T-cell (primary cell): Measurements from ENCODE around the gene ABCA1. TPM values are rescaled to one million over a fixed set of nuclear protein-coding genes. Genes with fewer than 3 reads are reported as not detected.
"Not testable (repeated sequence)": the region's sequence is repeated elsewhere in the genome, so short reads cannot be mapped to it uniquely, and the experiment has no call there.

Experiments used
- ATAC-seq, 4 experiments: fragments of 200-7000 bp in 3 of 4; fragments of 150-1000 bp in 1 of 4; cut with Tn5 transposase; replicated peaks in 1 of 4; 1 replicate in 3 of 4; 2 replicates in 1 of 4; pipeline ENCODE4 v1.10.0; 2021; ENCODE audit warnings: moderate library complexity in 3 of 4, mild to moderate bottlenecking in 2 of 4, moderate number of reproducible peaks in 1 of 4
- CTCF ChIA-PET, 2 donors: fragments of 300-600 bp; sonication (Branson Sonifier 250); formaldehyde crosslinking; loops; one replicate each; lab custom pipeline; 2022; ENCODE audit warnings: antibody characterized with exemption in 2 of 2; lab: Charles Lee
- POLR2A ChIA-PET, 2 donors: fragments of 300-600 bp; sonication (Branson Sonifier 250); formaldehyde crosslinking; loops; one replicate each; lab custom pipeline; 2022; ENCODE audit warnings: antibody characterized with exemption in 2 of 2; lab: Charles Lee
- DNase-seq, 35 experiments: peaks; one replicate each; pipeline versions ENCODE4 v3.0.0 to v3.0.0-alpha.2; 2013 to 2023
- H3K27ac ChIP-seq: one replicate; pipeline ENCODE4 v1.5.1; 2013; ENCODE audit warnings: low read length
- H3K27me3 ChIP-seq, 2 experiments: replicated peaks in 1 of 2; 1 replicate in 1 of 2; 2 replicates in 1 of 2; pipeline versions ENCODE4 v1.6.1 to v1.7.0; 2013; ENCODE audit warnings: low read length in 1 of 2, mixed read lengths in 1 of 2; ENCODE audit not compliant: control insufficient read depth in 2 of 2, insufficient read depth in 2 of 2; ENCODE audit errors: extremely low read depth in 1 of 2
- H3K36me3 ChIP-seq, 2 donors: 1 replicate in 1 of 2; 2 replicates in 1 of 2; pipeline versions ENCODE4 v1.6.1 to v1.7.0; 2013; ENCODE audit warnings: low read length in 1 of 2; ENCODE audit not compliant: control insufficient read depth in 2 of 2, insufficient read depth in 1 of 2; ENCODE audit errors: extremely low read depth in 1 of 2
- H3K4me1 ChIP-seq, 2 experiments: 1 replicate in 1 of 2; 2 replicates in 1 of 2; pipeline versions ENCODE4 v1.6.1 to v1.7.0; 2013; ENCODE audit warnings: low read length in 2 of 2, mixed read lengths in 1 of 2; ENCODE audit not compliant: insufficient read depth in 2 of 2, control insufficient read depth in 1 of 2; ENCODE audit errors: extremely low read depth in 1 of 2
- H3K4me3 ChIP-seq, 2 donors: 1 replicate in 1 of 2; 2 replicates in 1 of 2; pipeline versions ENCODE4 v1.5.1 to v1.7.0; 2013; ENCODE audit warnings: mild to moderate bottlenecking in 2 of 2, low read length in 1 of 2, moderate library complexity in 1 of 2; ENCODE audit not compliant: control insufficient read depth in 1 of 2; ENCODE audit errors: extremely low read depth in 1 of 2
- H3K9me3 ChIP-seq: 2 replicates; pipeline ENCODE4 v1.7.0; 2013
- H3K27ac Mint-ChIP-seq, 2 donors: one replicate each; pipeline ENCODE4 v1.8.0; 2020 to 2021; ENCODE audit warnings: mild to moderate bottlenecking in 2 of 2, mixed read lengths in 2 of 2
- H3K27me3 Mint-ChIP-seq, 2 donors: one replicate each; pipeline ENCODE4 v1.8.0; 2021 to 2022; ENCODE audit warnings: mixed read lengths in 2 of 2
- H3K36me3 Mint-ChIP-seq: one replicate; pipeline ENCODE4 v1.8.0; 2021; ENCODE audit warnings: mixed read lengths
- H3K4me1 Mint-ChIP-seq, 3 donors: one replicate each; pipeline ENCODE4 v1.8.0; 2020 to 2022; ENCODE audit warnings: mixed read lengths in 3 of 3, mild to moderate bottlenecking in 1 of 3
- H3K4me3 Mint-ChIP-seq, 3 donors: one replicate each; pipeline ENCODE4 v1.8.0; 2020 to 2022; ENCODE audit warnings: mild to moderate bottlenecking in 3 of 3, mixed read lengths in 3 of 3, moderate library complexity in 3 of 3
- H3K9me3 Mint-ChIP-seq, 3 donors: one replicate each; pipeline ENCODE4 v1.8.0; 2020 to 2022; ENCODE audit warnings: mixed read lengths in 3 of 3
- WGBS: methylation state at CpG from one replicate; pipeline ENCODE4 v1.1.5; 2013; ENCODE audit warnings: missing lambda C conversion rate; ENCODE audit not compliant: insufficient coverage; 5-methylcytosine and 5-hydroxymethylcytosine counted together
- total RNA-seq, 35 experiments: library from RNA in 6 of 35; stranded (reverse) in 6 of 35; fragments of 120-200 nt in 1 of 35; gene quantifications; one replicate each; pipeline versions ENCODE4 v1.2.1 to v1.2.4 and lab custom pipeline; 2013 to 2026

ABCA1 gene
- total RNA-seq, 5 donors from 2014 or later (not counting 1 experiment from before 2014, with no cell fraction given), result 0.41 to 4.7 (median 0.62) TPM

DNA sequence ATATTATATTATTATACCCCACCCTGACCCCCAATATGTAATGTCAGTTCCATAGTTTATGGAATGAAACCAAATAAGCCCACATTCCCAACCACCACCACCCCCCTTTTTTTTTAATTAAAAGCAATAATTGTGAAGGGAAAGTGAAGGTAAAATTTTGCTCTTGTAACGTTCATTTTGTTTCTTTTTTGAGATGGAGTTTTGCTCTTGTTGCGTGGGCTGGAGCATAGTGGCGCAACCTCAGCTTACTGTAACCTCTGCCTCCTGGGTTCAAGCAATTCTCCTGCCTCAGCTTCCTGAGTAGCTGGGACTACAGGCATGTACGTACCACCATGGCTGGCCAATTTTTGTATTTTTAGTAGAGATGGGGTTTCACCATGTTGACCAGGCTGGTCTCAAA, 30.1 kb upstream of the ABCA1 start:
- H3K9me3 ChIP-seq, H3K27me3 ChIP-seq, DNase-seq, H3K4me3 ChIP-seq, H3K9me3 Mint-ChIP-seq, H3K27ac ChIP-seq, POLR2A ChIA-PET, H3K27ac Mint-ChIP-seq, H3K27me3 Mint-ChIP-seq, ATAC-seq, H3K36me3 ChIP-seq, CTCF ChIA-PET, H3K36me3 Mint-ChIP-seq, H3K4me3 Mint-ChIP-seq: not testable (repeated sequence)
- H3K4me1 Mint-ChIP-seq, result peaks cover 24 to 28% (median 26%) of the 10 kb centered on the region in 3 donors
- 54% methylated on average over 2 of the region's 4 CpGs for WGBS
- H3K4me1 ChIP-seq, result peaks cover 5 to 10% of the 10 kb centered on the region in 2 experiments

GRCh38 chr9:104951487-104951886, 23.5 kb upstream of the ABCA1 start:
- ATAC-seq, result no peak
- no peaks in the 10 kb centered on the region for H3K4me1 Mint-ChIP-seq
- H3K9me3 Mint-ChIP-seq, result no peaks in the 10 kb centered on the region
- Histone ChIP-seq H3K4me3 (no peak overlapping the region), H3K27ac (no peak overlapping the region), H3K9me3 (no peaks in the 10 kb centered on the region), H3K36me3 (no peaks in the 10 kb centered on the region), H3K4me1 (no peaks in the 10 kb centered on the region), H3K27me3 (peaks cover 0 to 2% of the 10 kb centered on the region in 2 experiments)
- ChIA-PET POLR2A (interaction anchor here in 1 of 2 donors (0.6 kb wide), 1 partner anchor 302 kb away, joined by 5 read pairs; no protein-coding TSS in a partner anchor), CTCF (no interaction called here)
- no peaks in the 10 kb centered on the region for H3K36me3 Mint-ChIP-seq
- H3K27me3 Mint-ChIP-seq, result no peaks in the 10 kb centered on the region
- H3K4me3 Mint-ChIP-seq, result no peak overlapping the region
- 95% methylated on average over 3 of the region's 4 CpGs for WGBS
- DNase-seq, result no peak
- no peak overlapping the region for H3K27ac Mint-ChIP-seq

GRCh38 chr9:104950838-104951237, 22.9 kb upstream of the ABCA1 start:
- Histone ChIP-seq H3K36me3 (no peaks in the 10 kb centered on the region), H3K27ac (no peak overlapping the region), H3K27me3 (peaks cover 0 to 2% of the 10 kb centered on the region in 2 experiments), H3K4me1 (no peaks in the 10 kb centered on the region), H3K4me3 (no peak overlapping the region), H3K9me3 (no peaks in the 10 kb centered on the region)
- H3K4me3 Mint-ChIP-seq, result no peak overlapping the region
- H3K9me3 Mint-ChIP-seq, result no peaks in the 10 kb centered on the region
- 100% methylated on average over 2 of the region's 4 CpGs for WGBS
- H3K27me3 Mint-ChIP-seq, result no peaks in the 10 kb centered on the region
- no peaks in the 10 kb centered on the region for H3K36me3 Mint-ChIP-seq
- ChIA-PET POLR2A (no interaction called here), CTCF (no interaction called here)
- H3K27ac Mint-ChIP-seq, result no peak overlapping the region
- H3K4me1 Mint-ChIP-seq, result no peaks in the 10 kb centered on the region
- DNase-seq (no peak), ATAC-seq (no peak)

DNA sequence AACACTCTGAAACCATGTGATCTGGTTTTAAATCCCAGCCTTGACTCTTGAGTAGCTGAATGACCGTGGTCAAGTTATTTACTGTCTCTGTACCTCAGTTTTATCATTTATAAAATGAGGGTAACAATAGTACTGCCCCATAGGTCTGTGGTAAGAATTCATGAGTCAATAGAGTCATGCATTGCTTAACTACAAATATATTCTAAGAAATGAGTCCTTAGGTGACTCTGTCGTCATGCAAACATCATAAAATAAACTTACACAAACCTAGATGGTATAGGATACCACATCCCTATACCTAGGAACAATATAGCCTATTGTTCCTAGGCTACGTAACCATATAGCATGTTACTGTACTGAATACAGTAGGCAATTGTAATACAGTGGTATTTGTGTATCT, 20.3 kb upstream of the ABCA1 start:
- ChIA-PET POLR2A (no interaction called here), CTCF (no interaction called here)
- peaks cover 0 to 2% of the 10 kb centered on the region in 2 experiments for H3K27me3 ChIP-seq
- H3K4me1 ChIP-seq, result no peaks in the 10 kb centered on the region
- DNase-seq, result no peak
- H3K27me3 Mint-ChIP-seq, result no peaks in the 10 kb centered on the region
- H3K4me1 Mint-ChIP-seq, result no peaks in the 10 kb centered on the region
- H3K27ac Mint-ChIP-seq, result no peak overlapping the region
- H3K4me3 Mint-ChIP-seq, result no peak overlapping the region
- ATAC-seq, result no peak
- H3K4me3 ChIP-seq, result no peak overlapping the region
- no peaks in the 10 kb centered on the region for H3K9me3 ChIP-seq
- no peaks in the 10 kb centered on the region for H3K36me3 ChIP-seq
- no peak overlapping the region for H3K27ac ChIP-seq
- no peaks in the 10 kb centered on the region for H3K36me3 Mint-ChIP-seq
- no CpG with 5 or more reads among the region's 3 CpGs for WGBS
- H3K9me3 Mint-ChIP-seq, result no peaks in the 10 kb centered on the region

GRCh38 chr9:104944871-104945270, 16.9 kb upstream of the ABCA1 start:
- H3K27ac ChIP-seq, result no peak overlapping the region
- H3K9me3 ChIP-seq, result no peaks in the 10 kb centered on the region
- H3K4me3 ChIP-seq, result no peak overlapping the region
- Mint-ChIP-seq H3K9me3 (no peaks in the 10 kb centered on the region), H3K27ac (no peak overlapping the region), H3K27me3 (no peaks in the 10 kb centered on the region), H3K4me3 (no peak overlapping the region), H3K4me1 (no peaks in the 10 kb centered on the region), H3K36me3 (no peaks in the 10 kb centered on the region)
- ATAC-seq (no peak), DNase-seq (no peak)
- ChIA-PET POLR2A (interaction anchor here in 1 of 2 donors (0.6 kb wide), 1 partner anchor 17 kb away, joined by 4 read pairs; no protein-coding TSS in a partner anchor), CTCF (no interaction called here)
- no peaks in the 10 kb centered on the region for H3K36me3 ChIP-seq
- WGBS, result no CpG with 5 or more reads among the region's 3 CpGs
- peaks cover 0 to 2% of the 10 kb centered on the region in 2 experiments for H3K27me3 ChIP-seq
- no peaks in the 10 kb centered on the region for H3K4me1 ChIP-seq

DNA sequence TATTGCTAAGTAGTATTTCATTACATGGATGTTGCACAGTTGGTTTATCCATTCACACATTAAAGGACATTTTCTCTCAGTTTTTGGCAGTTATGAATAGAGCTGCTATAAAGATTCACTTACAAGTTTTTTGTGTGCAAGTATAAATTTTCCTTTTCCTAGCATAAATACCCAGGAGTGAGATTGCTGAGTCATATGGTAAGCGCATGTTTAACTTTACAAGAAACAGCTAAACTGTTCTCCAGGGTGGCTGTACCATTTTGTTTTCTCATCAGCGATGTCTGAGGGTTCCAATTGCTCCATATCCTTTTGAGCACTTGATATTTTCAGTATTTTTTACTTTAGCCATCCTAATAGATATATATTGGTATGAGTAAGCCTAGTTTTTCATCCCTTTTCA, 16.4 kb upstream of the ABCA1 start:
- Mint-ChIP-seq H3K36me3 (no peaks in the 10 kb centered on the region), H3K9me3 (no peaks in the 10 kb centered on the region), H3K4me1 (no peaks in the 10 kb centered on the region), H3K27me3 (no peaks in the 10 kb centered on the region), H3K27ac (no peak overlapping the region), H3K4me3 (no peak overlapping the region)
- no peak for DNase-seq
- no peak overlapping the region for H3K4me3 ChIP-seq
- no peak overlapping the region for H3K27ac ChIP-seq
- peaks cover 0 to 2% of the 10 kb centered on the region in 2 experiments for H3K27me3 ChIP-seq
- WGBS, result no CpG with 5 or more reads among the region's 2 CpGs
- H3K36me3 ChIP-seq, result no peaks in the 10 kb centered on the region
- ATAC-seq, result no peak
- no peaks in the 10 kb centered on the region for H3K9me3 ChIP-seq
- ChIA-PET POLR2A (no interaction called here), CTCF (no interaction called here)
- H3K4me1 ChIP-seq, result no peaks in the 10 kb centered on the region

- ATAC-seq (no peak), DNase-seq (no peak)
- no peaks in the 10 kb centered on the region for H3K4me1 ChIP-seq
- no peaks in the 10 kb centered on the region for H3K36me3 ChIP-seq
- no peaks in the 10 kb centered on the region for H3K27me3 ChIP-seq
- no peak overlapping the region for H3K4me3 ChIP-seq
- Mint-ChIP-seq H3K4me1 (no peaks in the 10 kb centered on the region), H3K27ac (no peak overlapping the region), H3K4me3 (no peak overlapping the region), H3K27me3 (no peaks in the 10 kb centered on the region), H3K9me3 (no peaks in the 10 kb centered on the region), H3K36me3 (no peaks in the 10 kb centered on the region)
- CTCF ChIA-PET, result no interaction called here
- H3K27ac ChIP-seq, result no peak overlapping the region
- H3K9me3 ChIP-seq, result no peaks in the 10 kb centered on the region
- POLR2A ChIA-PET, result no interaction called here
- no CpG with 5 or more reads among the region's 1 CpG for WGBS
Observed at GRCh38 chr9:104941597-104941996, 13.6 kb upstream of the ABCA1 start.
